Natural killer cell treated with Interleukin-12 subunit alpha and Interleukin-12 subunit beta and Interleukin-15 and Interleukin-18, amount 100 ng/mL, for 72 hours (primary cell): ENCODE data around the gene DMC1. TPM values are rescaled to one million over a fixed set of nuclear protein-coding genes. Genes with fewer than 3 reads are reported as not detected.

Experiments
- ATAC-seq, 2 donors: fragments of 150-1000 bp; cut with Tn5 transposase in 1 of 2; sonication (Bioruptor Pico), chemical (Tn5 transposase) in 1 of 2; 2 replicates each; pipeline ENCODE4 v1.10.0; 2021
- DNase-seq: peaks from one replicate; pipeline ENCODE4 v3.0.0; 2022; ENCODE audit warnings: low spot score
- H3K27ac Mint-ChIP-seq, 2 donors: 1 replicate in 1 of 2; 2 replicates in 1 of 2; pipeline ENCODE4 v1.8.0; 2022; ENCODE audit warnings: mixed read lengths in 2 of 2, mild to moderate bottlenecking in 1 of 2, moderate library complexity in 1 of 2
- H3K27me3 Mint-ChIP-seq, 2 donors: 1 replicate in 1 of 2; 2 replicates in 1 of 2; pipeline ENCODE4 v1.8.0; 2022; ENCODE audit warnings: mixed read lengths in 2 of 2
- H3K36me3 Mint-ChIP-seq: one replicate; pipeline ENCODE4 v1.8.0; 2022; ENCODE audit warnings: mixed read lengths
- H3K4me1 Mint-ChIP-seq, 2 donors: 1 replicate in 1 of 2; 2 replicates in 1 of 2; pipeline ENCODE4 v1.8.0; 2022; ENCODE audit warnings: low read depth in 2 of 2, mixed read lengths in 2 of 2, mild to moderate bottlenecking in 1 of 2
- H3K4me3 Mint-ChIP-seq: one replicate; pipeline ENCODE4 v1.8.0; 2022; ENCODE audit warnings: mixed read lengths
- H3K9me3 Mint-ChIP-seq: 2 replicates; pipeline ENCODE4 v1.8.0; 2022; ENCODE audit warnings: mixed read lengths
- total RNA-seq, 2 donors: library from RNA; stranded (reverse); gene quantifications; one replicate each; pipeline ENCODE4 v1.2.3, GENCODE V29; 2022

The DMC1 gene
- total RNA-seq, 2 donors from 2014 or later, result 4.6 to 11.5 TPM

DNA sequence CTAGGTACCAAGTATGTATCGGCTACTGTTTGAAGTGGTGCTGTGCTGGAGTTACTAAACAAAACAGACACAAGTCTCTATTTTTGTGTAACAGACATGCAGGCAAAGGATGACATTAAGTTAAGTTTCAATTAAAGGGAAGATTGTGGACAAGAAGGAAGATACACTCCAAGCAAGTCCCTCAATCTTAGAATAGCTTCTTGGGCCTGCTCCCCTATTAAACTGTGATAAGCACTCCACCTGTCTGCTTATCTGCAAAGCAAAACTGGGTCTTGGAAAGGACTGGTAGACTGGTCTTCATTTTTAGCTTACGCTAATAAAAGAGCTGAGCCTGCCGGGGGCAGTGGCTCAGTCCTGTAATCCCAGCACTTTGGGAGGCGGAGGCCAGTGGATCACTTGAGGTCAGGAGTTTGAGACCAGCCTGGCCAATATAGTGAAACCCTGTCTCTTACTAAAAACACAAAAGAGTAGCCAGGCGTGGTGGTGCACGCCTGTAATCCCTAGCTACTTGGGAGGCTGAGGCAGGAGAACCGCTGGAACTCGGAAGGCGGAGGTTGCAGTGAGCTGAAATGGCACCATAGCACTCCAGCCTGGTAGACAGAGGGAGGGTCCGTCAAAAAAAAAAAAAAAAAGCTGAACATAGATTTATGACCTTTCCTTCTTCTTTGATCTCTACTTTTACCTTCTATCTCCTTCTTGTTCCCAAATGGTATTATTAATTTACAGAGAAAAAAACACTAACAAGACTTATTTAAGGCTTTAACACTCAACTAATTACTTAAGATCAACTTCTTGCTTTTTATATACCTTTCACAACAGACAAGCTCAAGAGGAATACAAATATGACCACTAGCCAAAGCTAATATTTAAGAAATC lies 67.9 kb downstream of the DMC1 start:
- peak overlapping the region; percentile 88 for H3K4me3 Mint-ChIP-seq
- DNase-seq (no peak), ATAC-seq (no peak)
- no peaks in the 10 kb centered on the region for H3K9me3 Mint-ChIP-seq
- H3K27me3 Mint-ChIP-seq, result no peaks in the 10 kb centered on the region
- H3K36me3 Mint-ChIP-seq, result peaks cover 41% of the 10 kb centered on the region
- H3K27ac Mint-ChIP-seq, result peak overlapping the region; percentile 100
- peaks cover 49 to 66% of the 10 kb centered on the region in 2 donors for H3K4me1 Mint-ChIP-seq

DNA sequence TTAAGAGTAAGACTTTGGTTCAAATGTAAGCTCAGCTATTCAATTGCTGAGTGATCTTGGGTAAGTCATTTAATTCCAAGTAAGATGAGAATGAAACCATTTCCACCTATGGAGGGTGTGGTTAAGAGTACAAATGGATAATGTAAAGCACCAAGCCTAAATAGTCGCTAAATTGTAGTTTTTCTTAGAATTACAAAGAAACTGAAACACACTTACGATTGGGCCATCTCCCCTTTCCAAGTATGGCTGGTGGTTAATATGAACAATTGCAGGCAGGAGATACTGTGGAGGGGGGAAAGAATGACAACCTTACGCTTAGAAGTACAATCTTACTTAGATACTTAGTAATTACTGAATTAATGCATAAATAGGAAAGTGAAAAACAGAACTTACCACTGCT lies 72.1 kb downstream of the DMC1 start:
- H3K4me3 Mint-ChIP-seq, result no peak overlapping the region
- no peak overlapping the region for H3K27ac Mint-ChIP-seq
- DNase-seq (no peak), ATAC-seq (peak in 1 of 2 donors; percentile 69)
- H3K4me1 Mint-ChIP-seq, result peaks cover 37 to 60% of the 10 kb centered on the region in 2 donors
- no peaks in the 10 kb centered on the region for H3K27me3 Mint-ChIP-seq
- H3K36me3 Mint-ChIP-seq, result peaks cover 39% of the 10 kb centered on the region
- no peaks in the 10 kb centered on the region for H3K9me3 Mint-ChIP-seq

DNA sequence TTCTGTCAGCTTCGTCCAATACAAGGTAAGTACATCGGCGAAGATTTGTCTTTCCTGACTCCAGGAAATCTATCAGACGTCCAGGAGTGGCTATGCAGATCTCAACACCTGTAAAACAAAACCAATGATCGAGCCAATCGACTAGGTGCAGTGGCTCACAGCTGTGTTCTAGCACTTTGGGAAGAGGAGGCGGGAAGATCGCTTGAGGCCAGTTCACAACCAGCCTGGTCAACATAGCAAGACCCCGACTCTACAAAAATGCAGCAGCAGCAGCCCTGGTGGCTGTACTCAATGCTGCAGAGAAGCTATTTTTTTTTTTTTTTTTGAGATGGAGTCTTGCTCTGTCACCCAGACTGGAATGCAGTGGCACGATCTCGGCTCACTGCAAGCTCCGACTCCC lies 75.0 kb downstream of the DMC1 start:
- Mint-ChIP-seq H3K9me3 (no peaks in the 10 kb centered on the region), H3K4me1 (peaks cover 22 to 46% of the 10 kb centered on the region in 2 donors), H3K36me3 (peaks cover 30% of the 10 kb centered on the region), H3K27me3 (no peaks in the 10 kb centered on the region), H3K4me3 (no peak overlapping the region), H3K27ac (no peak overlapping the region)
- DNase-seq, result no peak
- ATAC-seq, result no peak

DNA sequence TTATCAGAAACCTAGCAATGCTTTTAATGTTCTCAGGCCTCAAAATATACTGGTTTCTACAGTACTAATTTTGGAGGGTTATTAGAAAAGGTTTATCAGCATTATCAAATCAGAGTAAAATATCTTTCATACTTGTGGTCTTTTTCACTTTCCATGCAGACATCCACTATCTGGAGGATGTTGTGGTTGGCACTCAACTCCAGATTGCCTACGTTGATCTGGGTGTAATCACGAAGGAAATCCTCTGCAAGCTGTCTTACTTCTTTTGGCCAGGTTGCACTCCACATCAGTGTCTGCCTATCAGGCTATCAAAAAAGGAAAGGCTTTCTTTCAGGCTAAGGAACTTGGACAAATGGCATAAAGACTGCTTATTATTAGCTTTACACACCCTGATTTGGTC lies 75.5 kb downstream of the DMC1 start:
- ATAC-seq, result no peak
- peaks cover 33% of the 10 kb centered on the region for H3K36me3 Mint-ChIP-seq
- no peaks in the 10 kb centered on the region for H3K27me3 Mint-ChIP-seq
- H3K4me3 Mint-ChIP-seq, result no peak overlapping the region
- no peak for DNase-seq
- H3K4me1 Mint-ChIP-seq, result peaks cover 25 to 48% of the 10 kb centered on the region in 2 donors
- H3K9me3 Mint-ChIP-seq, result no peaks in the 10 kb centered on the region
- no peak overlapping the region for H3K27ac Mint-ChIP-seq

DNA sequence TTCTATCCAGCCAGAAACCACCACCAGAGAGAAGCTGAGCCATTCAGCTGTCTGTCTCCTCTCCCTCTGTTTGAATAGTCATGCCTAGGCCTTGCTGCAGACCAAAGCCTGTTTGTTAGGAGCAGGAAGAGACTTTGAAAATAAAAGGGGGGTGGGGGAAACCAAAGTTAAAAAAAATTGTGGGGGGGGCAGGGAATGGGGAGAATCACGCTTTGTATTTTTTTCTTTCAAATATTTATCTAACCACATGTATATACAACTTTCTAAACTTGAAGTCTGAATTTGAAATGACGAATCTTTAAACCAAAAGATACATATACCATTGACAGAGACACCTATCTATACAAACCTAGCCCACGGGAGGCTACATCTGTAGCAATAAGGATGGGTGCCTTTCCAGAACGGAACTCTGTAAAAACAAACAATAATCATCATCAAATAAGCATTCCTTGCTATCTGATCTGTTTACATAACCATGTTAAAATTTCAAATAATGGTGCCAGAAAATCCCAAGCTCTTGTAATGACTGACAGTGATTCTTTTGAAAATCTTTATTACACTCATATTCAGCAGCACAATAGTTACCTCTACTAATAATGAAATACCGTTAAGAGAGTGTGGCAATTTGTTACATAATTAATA lies 78.2 kb downstream of the DMC1 start:
- Mint-ChIP-seq H3K27ac (no peak overlapping the region), H3K27me3 (no peaks in the 10 kb centered on the region), H3K9me3 (no peaks in the 10 kb centered on the region), H3K4me1 (peaks cover 26 to 31% of the 10 kb centered on the region in 2 donors), H3K36me3 (peaks cover 42% of the 10 kb centered on the region), H3K4me3 (no peak overlapping the region)
- ATAC-seq (no peak), DNase-seq (no peak)

- H3K4me1 Mint-ChIP-seq, result peaks cover 30 to 31% of the 10 kb centered on the region in 2 donors
- H3K36me3 Mint-ChIP-seq, result peaks cover 50% of the 10 kb centered on the region
- no peak for ATAC-seq
- peak overlapping the region; percentile 67 to 93 for H3K27ac Mint-ChIP-seq
- H3K4me3 Mint-ChIP-seq, result no peak overlapping the region
- H3K27me3 Mint-ChIP-seq, result no peaks in the 10 kb centered on the region
- no peaks in the 10 kb centered on the region for H3K9me3 Mint-ChIP-seq
- no peak for DNase-seq
Observed at GRCh38 chr22:38490915-38491314, 79.1 kb downstream of the DMC1 start.

DNA sequence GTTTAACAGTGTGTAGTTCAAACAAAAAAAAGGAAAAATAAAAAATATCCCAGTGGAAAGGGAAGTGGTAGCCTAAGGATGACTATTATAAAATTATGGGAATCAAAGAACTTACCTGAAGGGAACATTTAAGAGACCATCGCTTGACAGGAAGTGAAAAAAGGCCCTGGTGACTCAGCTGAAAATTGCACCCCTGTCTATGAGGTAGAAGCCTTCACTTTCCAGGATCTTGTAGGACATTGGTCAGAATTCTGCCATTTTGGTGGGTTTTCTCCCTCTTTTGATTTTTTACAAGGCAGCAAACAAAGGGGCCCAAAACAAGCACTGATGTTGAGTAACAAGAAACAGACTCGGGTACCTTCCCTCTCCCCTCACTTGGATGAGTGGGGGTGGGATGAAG lies 79.5 kb downstream of the DMC1 start:
- Mint-ChIP-seq H3K27me3 (no peaks in the 10 kb centered on the region), H3K27ac (peak overlapping the region; percentile 67 to 93), H3K4me3 (no peak overlapping the region), H3K4me1 (peaks cover 27 to 31% of the 10 kb centered on the region in 2 donors), H3K9me3 (no peaks in the 10 kb centered on the region), H3K36me3 (peaks cover 50% of the 10 kb centered on the region)
- no peak for ATAC-seq
- no peak for DNase-seq

DNA sequence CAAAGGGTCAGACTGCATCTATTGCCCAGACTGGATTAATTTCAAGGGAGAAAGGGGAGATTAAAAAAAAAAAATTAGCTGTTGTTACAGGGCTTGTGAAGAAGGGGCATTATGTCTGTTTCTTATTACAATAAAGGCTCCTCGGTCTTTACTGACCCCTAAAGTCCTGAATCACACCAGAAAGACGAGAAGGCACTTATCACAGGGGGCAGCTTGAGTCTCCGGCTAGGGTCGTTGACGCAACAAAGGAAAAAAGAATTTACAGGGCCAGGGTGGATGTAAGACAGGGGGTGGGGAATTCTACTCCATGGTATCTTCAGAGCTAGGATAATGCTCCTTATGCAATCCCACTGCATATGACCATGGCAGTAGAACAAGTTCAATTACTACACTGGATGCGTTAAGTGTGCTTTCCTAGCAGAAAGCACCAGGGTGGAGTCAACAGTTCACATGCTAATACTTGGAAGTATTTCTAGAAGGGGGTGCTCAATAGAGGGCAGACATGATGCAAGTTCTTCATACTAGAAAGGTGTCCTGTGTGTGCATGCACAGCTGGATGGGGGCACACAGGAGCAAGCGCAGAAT lies 80.3 kb downstream of the DMC1 start:
- Mint-ChIP-seq H3K27ac (peak overlapping the region; percentile 67 to 93), H3K36me3 (peaks cover 48% of the 10 kb centered on the region), H3K4me3 (no peak overlapping the region), H3K4me1 (peaks cover 24 to 28% of the 10 kb centered on the region in 2 donors), H3K9me3 (no peaks in the 10 kb centered on the region), H3K27me3 (no peaks in the 10 kb centered on the region)
- ATAC-seq (no peak), DNase-seq (no peak)

DNA sequence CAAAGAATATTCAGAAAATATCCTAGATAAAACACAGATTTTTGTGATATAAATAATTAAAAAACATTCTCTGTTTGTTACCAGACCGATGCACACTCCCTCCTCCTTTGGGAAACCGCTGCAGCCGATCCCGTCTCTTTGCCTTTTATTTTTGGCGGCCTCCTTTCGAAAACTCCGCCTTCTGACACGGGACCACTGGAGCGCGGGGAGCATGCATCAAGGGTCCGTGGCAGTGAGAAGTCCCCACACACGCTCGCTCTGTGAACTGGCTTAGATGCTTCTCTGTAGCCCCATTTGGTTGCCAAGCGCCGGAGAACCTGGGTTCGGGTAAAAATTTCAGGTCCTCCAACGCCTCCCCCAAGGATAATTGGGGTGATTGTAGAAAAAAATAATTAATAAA lies 80.8 kb downstream of the DMC1 start:
- peaks cover 47% of the 10 kb centered on the region for H3K36me3 Mint-ChIP-seq
- no peak for ATAC-seq
- peak overlapping the region in 1 of 2 donors; percentile 93 for H3K27ac Mint-ChIP-seq
- H3K4me1 Mint-ChIP-seq, result peaks cover 22 to 23% of the 10 kb centered on the region in 2 donors
- H3K27me3 Mint-ChIP-seq, result no peaks in the 10 kb centered on the region
- no peaks in the 10 kb centered on the region for H3K9me3 Mint-ChIP-seq
- no peak for DNase-seq
- no peak overlapping the region for H3K4me3 Mint-ChIP-seq

- DNase-seq, result no peak
- Mint-ChIP-seq H3K4me3 (no peak overlapping the region), H3K27me3 (no peaks in the 10 kb centered on the region), H3K27ac (peak overlapping the region in 1 of 2 donors; percentile 33), H3K4me1 (peaks cover 12 to 22% of the 10 kb centered on the region in 2 donors), H3K9me3 (no peaks in the 10 kb centered on the region), H3K36me3 (peaks cover 50% of the 10 kb centered on the region)
- no peak for ATAC-seq
Observed at GRCh38 chr22:38487946-38488345, 82.0 kb downstream of the DMC1 start.

- ATAC-seq, result peak in 1 of 2 donors; percentile 46
Observed at GRCh38 chr22:38485783-38486182, 84.2 kb downstream of the DMC1 start.

GRCh38 chr22:38484244-38484643 lies 85.7 kb downstream of the DMC1 start:
- Mint-ChIP-seq H3K9me3 (no peaks in the 10 kb centered on the region), H3K27ac (peak overlapping the region in 1 of 2 donors; percentile 16), H3K4me3 (no peak overlapping the region), H3K36me3 (peaks cover 59% of the 10 kb centered on the region), H3K27me3 (no peaks in the 10 kb centered on the region), H3K4me1 (peaks cover 4 to 18% of the 10 kb centered on the region in 2 donors)
- ATAC-seq (no peak), DNase-seq (no peak)

More at GRCh38 chr22:38485783-38486182, 84.2 kb downstream of the DMC1 start:
- Mint-ChIP-seq H3K27ac (no peak overlapping the region), H3K4me3 (no peak overlapping the region), H3K27me3 (no peaks in the 10 kb centered on the region), H3K9me3 (no peaks in the 10 kb centered on the region), H3K36me3 (peaks cover 70% of the 10 kb centered on the region), H3K4me1 (peaks cover 15 to 29% of the 10 kb centered on the region in 2 donors)
- DNase-seq, result no peak

DNA sequence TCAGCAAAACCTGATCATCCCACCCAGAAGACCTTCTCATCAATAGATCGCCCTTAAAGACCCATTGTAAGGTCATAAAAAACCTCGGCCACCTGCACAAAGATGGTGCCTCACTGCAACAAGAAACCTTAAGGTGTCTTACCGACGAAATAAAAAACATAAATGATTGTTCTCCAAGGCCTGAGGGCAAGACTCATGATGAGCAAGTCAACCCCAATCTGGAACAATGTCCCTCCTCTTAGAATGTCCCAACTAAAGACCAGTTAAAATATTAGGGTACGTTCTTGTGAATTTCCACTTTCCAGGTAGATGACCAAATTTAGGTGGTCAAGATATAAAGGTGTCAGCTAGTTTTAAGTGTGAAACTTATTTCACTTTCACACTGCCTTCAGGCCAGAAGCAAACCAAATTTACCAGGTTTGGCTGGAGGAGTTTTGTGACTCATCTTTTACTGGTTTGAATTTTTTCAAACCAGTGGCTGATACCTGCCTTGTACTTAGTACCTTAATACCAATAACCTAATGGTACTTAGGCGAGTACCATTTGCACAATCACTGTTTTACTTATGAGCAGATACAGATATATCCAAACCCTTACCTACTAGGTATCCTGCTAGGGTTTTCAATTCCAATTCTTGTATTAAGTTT lies 87.2 kb downstream of the DMC1 start:
- DNase-seq, result no peak
- Mint-ChIP-seq H3K4me1 (peaks cover 4 to 12% of the 10 kb centered on the region in 2 donors), H3K9me3 (no peaks in the 10 kb centered on the region), H3K27ac (peak overlapping the region; percentile 7 to 54), H3K36me3 (peaks cover 47% of the 10 kb centered on the region), H3K4me3 (no peak overlapping the region), H3K27me3 (no peaks in the 10 kb centered on the region)
- no peak for ATAC-seq
